HG03460 (cell line): ENCODE measurements around the gene HS3ST6.
"Not testable (repeated sequence)": the region's sequence is repeated elsewhere in the genome, so short reads cannot be mapped to it uniquely, and the experiment has no call there.

ENCODE experiments used
- ATAC-seq: cut with Tn5 transposase; IDR thresholded peaks from one replicate; pipeline ENCODE4 v1.9.1; 2021; ENCODE audit not compliant: unreplicated experiment

HS3ST6 gene

GRCh38 chr16:1879477-1879876 lies 38.7 kb downstream of the HS3ST6 start:
- ATAC-seq = no peak

GRCh38 chr16:1878256-1878655 lies 40.0 kb downstream of the HS3ST6 start:
- ATAC-seq = no peak

DNA sequence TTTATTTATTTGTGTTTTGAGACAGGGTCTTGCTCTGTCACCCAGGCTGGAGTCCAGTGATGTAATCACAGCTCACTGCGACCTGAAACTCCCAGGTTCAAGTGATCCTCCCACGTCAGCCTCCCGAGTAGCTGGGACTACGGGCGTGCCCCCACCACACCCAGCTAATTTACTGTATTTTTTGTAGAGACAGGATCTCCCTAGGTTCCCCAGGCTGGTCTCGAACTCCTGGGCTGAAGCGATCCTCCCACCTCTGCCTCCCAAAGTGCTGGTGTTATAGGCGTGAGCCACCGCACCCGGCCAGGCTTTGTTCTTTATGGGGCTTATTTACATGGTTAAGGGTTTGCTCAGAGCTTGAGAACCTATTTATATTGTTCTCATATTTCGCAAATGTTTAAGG lies 40.4 kb downstream of the HS3ST6 start:
- no peak for ATAC-seq

GRCh38 chr16:1877089-1877488 lies 41.1 kb downstream of the HS3ST6 start:
- ATAC-seq = no peak

DNA sequence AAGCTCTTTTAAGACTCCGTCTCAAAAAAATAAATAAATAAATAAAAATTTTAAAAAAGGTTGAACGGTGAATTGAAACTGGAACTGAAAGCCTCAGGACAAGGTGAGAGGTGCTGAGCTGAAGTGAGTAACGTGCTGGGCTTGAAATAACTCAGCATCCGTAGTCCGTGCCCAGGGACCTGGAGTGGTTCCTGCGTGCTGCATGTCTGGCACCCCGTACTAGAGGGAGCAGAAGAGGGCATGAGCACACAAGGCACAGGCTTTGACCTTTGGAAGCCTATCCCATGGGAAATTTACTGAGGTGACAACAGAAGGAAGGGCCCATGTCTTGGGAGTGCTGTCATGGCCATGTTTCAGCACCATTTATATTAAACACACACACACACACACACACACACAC lies 41.7 kb downstream of the HS3ST6 start:
- ATAC-seq = no peak

DNA sequence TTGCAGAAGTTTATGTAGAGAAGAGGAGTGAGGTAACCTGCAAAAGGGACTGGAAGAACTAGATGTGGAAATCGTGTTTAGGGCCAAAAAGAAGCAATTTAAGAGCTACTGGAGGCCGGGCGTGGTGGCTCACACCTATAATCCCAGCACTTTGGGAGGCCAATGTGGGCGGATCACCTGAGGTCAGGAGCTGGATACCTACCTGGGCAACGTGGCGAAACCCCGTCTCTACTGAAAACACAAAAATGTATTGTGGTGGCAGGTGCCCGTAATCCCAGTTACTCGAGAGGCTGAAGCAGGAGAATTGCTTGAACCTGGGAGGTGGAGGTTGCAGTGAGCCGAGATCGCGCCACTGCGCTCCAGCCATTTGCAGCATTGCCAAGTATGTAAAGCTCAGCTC lies 42.1 kb downstream of the HS3ST6 start:
- ATAC-seq = not testable (repeated sequence)

DNA sequence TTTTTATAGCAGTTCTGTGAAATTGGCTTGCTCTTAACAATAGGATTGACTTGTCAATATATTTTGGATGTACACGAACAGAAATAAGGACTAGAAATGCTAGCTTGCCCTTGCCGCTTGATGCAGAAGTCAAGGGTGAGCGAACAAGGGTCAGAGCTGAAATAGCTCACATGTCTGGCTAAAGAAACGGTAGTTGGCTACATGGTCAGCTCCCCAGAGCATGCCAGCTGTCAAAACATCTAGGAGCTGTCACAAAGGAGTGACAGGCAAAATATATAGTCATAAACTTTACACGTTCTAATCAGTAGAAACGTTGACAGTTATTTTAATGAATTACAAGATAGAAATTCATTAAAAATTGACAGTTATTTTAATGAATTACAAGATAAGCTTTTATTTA lies 43.4 kb downstream of the HS3ST6 start:
- no peak for ATAC-seq

- ATAC-seq = no peak
Measured at GRCh38 chr16:1871974-1872635, 46.1 kb downstream of the HS3ST6 start, which contains the start of gene MEIOB. Gene MEIOB, minus strand, starts transcription at chr16:1872164. Its CDS starts 3,989 bp downstream, at chr16:1868175.

DNA sequence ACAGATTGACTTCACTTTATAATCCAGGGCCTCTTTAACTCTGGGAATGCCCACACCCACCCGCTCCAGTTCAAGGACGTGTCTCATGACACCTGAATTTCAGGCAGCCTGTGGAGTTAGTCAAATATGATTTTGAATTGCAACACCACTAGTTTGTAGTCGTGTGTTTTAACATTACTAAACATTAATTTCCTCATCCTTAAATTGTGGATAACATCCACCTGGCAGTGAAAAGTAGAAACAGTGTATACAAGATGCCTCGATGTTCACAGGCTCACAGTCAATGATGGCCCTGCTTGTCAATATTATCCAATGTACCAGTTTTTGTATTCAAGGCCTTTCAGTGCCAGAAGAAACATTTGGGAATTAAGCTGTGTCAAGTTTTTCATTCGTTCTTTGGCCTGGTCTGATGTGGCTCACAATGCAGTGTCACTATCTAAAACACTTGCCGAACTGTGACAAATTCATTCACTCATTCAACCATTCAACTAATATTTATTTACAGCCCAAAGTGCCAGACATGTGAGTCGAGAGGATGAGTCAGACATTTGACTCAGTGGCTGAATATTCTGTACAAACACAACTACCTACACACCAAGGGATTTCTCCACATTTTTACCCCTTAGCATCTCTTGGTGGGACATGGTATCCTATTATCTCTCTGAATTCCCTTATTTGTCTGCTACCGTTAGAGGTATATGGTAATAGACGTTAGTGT lies 47.7 kb downstream of the HS3ST6 start:
- ATAC-seq = no peak

- no peak for ATAC-seq
Measured at GRCh38 chr16:1865902-1866690, 52.1 kb downstream of the HS3ST6 start.

GRCh38 chr16:1863681-1864460 lies 54.3 kb downstream of the HS3ST6 start:
- ATAC-seq = no peak

- no peak for ATAC-seq
Measured at GRCh38 chr16:1862394-1862793, 55.8 kb downstream of the HS3ST6 start.

- no peak for ATAC-seq
Measured at GRCh38 chr16:1861730-1862129, 56.5 kb downstream of the HS3ST6 start.
